HG02973 (cell line): ENCODE results near the gene EEF1A2.

Source experiments
- ATAC-seq: cut with Tn5 transposase; IDR thresholded peaks from one replicate; pipeline ENCODE4 v1.9.1; 2021; ENCODE audit warnings: moderate library complexity; ENCODE audit not compliant: unreplicated experiment

EEF1A2 gene

DNA sequence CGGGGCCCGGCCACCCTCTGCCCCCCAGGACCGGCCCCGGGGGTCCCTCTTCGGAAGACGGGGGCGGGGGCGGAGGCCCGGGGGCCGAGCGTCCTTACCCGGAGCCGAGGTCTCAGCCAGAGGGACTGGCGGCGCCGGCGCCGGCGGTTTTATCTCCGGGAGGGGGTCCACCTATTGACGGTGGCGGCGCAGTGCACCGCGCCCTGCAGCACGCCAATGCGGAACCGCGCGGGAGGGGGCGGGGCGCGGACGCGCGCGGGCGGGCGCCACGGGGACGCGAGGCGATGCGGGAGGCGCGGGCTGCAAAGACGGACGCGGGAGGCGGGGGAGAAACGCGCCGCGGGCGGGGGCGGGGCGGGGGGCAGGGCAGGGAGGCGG lies at the start of gene EEF1A2:
Gene EEF1A2, minus strand, starts transcription at position 124 of the 378 bp plus-strand sequence. CDS start 1,320 bp downstream, outside the sequence.
- no peak for ATAC-seq

DNA sequence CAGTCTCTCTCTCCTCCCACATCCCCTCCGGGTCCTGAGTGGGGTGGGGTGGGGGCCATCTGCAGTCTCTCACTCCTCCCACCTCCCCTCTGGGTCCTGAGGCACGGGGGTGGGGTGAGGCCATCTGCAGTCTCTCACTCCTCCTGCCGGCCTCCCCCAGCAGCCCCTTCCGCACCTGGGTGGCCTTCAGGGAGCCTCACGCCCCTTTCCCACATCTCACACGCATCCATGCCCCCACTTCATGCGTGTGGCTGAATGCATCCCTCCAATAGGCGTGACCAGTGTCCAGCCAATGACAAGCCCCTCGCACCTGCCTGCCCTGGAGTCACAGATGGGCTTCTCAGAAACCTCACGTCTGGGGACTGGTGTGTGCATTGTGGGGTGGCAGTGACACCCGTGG lies 49.7 kb upstream of the EEF1A2 start:
- no peak for ATAC-seq

DNA sequence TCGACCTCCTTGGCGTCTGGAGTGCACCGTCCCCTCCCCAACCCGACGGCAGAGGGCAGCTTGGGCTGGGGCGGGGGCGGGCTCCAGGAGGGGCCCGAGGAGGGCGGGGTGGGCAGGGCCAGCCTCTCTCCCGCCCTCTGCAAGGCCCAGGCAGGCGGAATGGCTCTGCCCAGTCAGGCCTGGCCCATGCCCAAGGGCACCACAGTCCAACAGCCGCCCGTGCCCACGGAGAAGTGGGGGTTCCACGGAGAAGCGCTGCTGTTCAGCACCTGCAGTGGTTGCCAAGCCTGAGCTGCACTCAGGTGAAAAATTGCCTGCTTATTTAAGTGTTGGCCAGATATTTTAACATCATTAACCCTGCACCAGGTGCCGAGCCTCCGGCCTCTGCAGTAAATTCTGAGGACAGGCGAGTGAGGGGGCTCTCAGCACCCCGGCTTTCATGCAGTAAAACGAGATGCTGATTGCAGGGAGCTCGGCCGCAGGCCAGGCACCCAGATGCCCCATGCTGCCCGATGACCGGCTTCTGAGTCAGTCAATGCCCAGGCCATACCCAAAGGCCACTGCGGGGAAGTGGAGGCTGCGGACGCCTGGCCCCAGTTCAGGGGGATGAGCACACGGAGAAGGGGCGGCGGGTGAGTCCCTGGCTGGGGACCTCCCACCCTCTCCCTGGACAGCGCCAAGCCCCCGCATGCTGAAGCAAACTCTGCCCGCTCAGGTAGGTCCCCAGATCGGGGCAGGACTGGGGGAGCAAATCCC lies 49.0 kb upstream of the EEF1A2 start, which contains the start of gene SRMS:
Gene SRMS, minus strand, starts transcription at position 25 of the 756 bp plus-strand sequence. CDS start 286 bp downstream, outside the sequence.
- ATAC-seq = no peak

DNA sequence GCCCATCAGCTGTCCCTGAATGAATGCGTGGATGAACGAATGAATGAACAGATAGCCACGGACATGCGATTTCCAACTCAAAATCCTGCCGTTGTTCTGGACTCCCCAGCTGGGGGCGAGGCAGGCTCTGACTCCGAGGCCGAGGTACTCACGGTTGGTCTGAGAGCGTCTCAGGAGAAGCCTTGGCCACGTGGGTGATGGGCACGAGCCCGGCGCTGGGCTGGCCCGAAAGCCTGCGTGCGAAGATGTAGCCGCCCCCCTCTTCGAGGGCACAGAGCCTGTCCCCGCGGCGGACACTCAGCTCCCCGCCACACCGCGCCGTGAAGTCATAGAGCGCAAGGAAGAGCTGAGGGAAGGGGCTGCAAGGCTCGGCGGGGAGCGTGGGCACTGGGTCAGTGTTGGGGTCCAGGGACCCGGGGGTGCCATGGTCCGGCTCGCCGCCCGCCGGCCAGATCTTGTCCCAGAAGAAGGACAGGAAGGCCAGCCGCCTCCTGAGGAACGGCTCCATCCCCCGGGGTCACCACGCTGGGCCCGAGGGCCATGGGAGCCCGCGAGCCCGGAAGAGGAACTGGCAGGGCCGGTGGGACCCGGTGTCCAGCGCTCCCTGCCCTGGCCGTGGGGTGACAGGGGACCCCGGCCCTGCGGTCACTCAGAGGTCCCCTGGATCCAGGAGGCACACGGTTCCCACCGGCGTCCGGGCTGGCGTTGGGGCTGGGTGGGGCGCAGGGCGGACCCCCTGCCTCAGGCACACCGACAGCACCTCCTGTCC lies 48.3 kb upstream of the EEF1A2 start:
- ATAC-seq = no peak

DNA sequence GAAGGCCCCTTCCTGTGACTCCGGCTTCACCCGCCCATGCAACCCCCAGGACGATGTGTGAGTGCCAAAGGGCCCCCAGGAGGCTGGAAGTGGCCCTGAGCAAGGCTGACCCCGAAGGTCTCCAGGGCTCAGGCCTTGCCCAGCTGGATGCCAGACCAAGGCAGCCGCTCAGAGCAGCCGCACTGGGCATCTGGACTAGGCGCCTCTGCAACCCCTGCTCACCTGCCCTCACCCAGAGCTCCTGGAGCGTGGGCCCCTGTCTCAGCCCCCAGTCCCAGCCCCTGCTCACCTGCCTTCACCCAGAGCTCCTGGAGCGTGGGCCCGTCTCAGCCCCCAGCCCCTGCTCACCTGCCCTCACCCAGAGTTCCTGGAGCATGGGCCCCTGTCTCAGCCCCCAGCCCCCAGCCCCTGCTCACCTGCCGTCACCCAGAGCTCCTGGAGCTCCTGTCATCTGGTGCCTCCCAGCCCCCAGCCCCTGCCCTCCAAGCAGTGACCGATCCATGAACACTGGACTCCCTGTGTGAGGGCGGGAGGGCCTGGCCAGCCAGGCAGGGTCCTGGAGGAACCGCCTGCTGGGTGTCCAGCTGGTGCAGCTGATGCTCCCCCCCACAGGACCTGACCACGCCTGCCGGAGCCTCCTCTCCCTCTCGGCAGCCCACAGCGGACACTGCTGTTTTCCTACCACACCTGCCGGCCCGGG lies 47.5 kb upstream of the EEF1A2 start:
- ATAC-seq = no peak

DNA sequence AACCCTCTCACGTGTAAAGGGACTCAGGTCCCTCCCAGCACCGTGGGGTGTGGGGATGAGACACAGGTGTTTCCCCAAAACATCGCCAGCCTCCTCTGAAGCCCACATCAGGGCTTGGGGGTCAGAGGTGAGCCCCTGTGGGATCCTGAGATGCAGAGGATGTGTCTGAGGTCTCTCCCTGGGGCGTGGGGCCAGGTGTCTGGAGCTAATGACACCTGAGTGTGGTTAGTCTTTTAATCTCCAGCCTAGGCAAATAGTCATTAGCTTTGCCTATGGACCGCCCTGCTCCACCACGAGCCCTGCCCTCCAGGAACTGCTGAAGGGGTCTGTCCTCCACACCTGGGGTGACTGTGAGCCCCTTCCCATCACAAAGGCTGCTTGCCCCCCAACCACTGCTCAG lies 46.9 kb upstream of the EEF1A2 start:
- no peak for ATAC-seq

DNA sequence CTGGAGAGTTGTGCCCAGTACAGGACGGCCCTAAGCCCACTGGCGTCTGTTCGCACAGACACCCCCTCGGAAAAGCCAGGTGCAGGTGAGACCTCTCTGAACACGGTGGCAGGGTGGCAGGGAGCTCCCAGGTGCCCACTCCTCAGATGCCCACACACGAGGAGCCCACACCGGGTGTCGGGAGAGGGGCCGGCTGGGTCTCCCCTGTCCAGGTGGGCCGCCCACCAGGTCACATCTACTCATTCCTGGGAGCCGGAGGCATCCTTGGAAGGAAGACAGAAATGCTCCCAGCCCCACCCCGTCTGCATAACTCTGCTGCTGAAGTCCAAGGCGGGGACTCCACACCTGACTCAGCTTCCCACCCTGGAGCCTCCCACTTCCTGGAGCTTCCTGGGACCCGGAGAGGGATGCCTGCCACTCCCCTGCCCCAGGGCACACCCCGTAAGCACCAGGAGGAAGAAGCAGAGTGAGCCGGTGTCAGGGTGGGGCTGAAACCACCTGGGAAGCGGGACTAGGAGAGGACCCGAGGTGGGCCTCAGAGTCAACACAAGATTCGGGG lies 46.2 kb upstream of the EEF1A2 start:
- ATAC-seq = no peak

DNA sequence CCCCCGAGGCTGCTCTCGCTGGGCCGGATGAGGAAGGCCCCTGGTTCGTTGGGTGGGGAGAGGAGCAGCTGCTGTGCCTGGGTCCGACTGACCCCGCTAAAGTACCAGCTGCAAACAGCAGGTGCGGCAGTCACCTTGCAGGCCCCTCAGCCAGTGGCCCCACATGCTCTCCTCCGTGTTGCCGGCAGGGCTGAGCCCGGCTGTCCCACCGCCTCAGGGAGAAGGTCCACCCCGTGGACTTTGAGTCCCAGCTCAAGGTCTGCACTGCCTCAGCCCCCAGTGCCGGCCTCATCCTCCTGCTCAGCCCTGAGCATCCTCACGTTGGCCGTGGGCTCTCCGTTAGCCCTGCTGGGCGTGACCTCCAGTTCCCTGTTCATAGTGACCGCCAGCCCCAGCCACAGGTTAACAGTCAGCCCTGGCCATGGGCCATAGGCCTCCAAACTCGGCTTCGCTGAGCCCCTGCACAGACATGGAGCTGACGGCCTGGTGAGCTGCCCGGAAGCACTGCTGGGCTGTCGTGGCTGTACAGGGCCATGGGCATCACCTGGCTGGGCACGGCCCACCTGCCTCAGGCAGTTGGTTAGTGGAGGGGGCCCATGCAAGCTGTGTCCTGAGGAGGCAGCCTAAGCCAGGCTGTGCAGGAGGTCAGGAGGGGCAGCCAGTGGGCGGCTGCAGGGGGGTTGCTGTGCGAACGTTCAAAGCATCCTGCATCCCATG lies 45.5 kb upstream of the EEF1A2 start:
- no peak for ATAC-seq

DNA sequence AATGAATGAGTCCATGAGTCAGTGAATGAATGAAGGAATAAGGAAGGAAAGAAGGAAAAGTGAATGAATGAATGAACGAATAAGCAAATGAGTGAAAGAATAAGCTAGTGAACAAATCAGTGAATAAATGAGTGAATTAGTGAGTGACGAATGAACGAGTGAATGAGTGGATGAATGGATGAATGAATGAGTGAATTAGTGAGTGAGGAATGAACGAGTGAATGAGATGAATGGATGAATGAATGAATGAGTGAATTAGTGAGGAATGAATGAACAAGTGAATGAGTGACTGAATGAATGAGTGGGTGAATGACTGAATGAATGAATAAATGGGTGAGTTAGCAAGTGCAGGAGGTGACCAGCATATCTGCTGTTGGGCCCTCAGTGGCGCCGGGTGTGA lies 44.9 kb upstream of the EEF1A2 start:
- no peak for ATAC-seq

DNA sequence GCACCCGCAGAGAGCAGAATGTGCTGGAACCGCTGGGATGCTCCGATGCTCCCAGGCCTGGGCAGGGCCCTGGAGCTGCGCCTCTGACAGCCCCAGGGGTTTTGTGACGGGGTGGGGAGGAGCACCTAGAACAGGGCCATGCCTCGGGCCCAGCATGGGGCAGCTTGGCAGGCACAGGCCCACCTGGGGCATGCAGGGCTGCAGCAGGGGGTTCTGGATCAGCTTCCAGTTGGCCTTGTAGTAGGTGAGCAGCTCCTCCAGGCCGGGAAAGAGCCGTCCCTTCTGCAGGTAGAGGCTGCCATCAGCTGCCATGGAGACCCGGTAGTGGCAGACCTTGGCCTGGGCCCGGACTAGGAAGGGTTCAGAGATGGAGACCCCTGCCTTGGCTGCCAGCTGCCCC lies 44.2 kb upstream of the EEF1A2 start:
- no peak for ATAC-seq

DNA sequence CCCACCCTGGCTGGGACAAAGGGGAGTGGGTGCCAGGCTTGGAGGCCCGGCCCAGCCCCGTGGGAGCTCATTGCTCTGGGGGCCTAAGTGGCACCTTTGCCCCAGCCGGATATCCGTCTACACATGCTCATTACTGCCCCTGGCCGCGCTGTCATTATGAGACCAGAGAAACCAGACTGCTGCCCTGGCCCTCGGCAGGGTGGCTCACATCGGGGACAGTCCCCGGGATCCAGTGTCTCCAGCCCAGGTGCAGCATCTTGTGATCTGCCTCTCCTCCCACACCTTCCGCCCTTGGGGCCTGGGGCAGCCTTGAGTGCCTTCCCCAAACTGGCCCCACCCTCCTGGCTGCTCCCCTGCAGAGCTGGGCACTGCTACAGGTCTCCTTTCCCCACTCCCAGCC lies 43.8 kb upstream of the EEF1A2 start:
- ATAC-seq = no peak

DNA sequence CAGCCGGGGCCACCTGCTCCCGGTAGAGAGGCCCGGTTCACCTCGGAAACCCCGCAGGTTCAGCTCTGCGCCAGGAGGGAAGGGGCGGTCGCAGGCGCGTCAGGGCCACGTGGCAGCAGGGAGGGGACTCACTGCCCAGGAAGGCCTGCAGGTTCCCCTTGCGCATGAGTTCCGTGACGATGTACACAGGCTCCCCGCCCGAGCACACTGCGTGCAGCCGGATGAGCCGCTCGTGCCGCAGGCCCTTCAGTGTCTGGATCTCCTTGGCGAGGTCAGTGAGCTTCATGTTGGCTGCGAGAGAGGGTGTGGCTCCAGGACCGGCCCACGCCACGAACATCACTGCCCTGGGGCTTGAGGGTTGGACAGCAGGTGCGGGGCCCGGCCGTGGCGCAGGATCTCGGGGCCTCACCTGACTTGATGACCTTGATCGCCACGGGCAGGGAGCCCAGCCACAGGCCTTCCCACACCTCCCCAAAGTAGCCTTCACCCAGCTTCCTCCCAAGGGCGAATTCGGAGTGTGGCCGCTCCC lies 43.2 kb upstream of the EEF1A2 start:
- ATAC-seq = no peak

DNA sequence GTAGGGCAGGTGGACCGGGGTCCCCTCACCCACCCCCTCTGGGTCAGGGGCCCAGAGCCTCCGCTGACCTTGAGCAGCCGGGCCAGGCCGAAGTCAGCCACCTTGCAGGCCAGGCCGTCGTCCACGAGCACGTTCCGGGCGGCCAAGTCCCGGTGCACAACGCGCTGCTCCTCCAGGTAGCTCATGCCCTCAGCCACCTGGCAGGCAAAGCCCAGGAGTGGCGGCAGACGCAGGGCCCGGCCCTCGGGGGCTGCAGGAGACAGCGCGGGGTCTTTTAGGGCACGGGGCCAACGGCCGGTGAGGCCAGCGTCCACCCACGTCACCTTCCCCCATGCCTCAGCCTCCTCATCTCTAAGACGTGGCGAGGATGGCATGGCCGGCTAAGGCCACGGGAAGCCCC lies 42.5 kb upstream of the EEF1A2 start:
- ATAC-seq = no peak

DNA sequence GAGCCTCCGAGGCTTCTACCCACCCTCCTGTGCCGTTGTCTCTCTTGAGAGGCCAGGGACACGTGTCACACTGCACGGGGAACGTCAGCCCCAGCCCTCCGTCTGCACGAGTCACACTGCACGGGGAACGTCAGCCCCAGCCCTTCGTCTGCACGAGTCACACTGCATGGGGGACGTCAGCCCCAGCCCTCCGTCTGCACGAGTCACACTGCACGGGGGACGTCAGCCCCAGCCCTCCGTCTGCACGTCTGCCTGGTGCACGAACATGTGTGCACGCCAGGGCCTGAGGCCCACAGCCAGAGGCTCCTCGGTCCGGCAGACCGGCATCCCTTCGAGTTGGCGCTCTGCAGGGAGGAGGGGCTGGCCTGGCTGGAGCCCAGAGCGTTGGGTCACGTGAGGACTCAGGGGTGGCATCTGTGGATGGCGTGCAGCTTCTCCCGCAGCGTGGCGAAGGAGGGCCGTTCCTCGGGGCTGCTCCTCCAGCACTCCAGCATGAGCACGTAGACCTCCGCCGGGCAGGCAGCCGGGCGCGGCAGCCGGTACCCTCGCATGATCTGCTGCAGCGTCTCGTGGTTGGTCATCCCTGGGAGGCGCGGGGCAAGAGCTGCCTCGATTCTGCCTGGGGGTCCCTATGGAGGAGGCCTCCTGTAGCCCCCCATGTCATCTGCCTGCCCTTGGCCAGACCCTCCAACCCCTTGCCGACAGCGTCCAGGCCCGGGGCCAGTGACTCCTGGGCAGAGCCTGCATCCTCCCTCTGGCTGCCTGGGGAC lies 41.7 kb upstream of the EEF1A2 start:
- ATAC-seq = no peak

DNA sequence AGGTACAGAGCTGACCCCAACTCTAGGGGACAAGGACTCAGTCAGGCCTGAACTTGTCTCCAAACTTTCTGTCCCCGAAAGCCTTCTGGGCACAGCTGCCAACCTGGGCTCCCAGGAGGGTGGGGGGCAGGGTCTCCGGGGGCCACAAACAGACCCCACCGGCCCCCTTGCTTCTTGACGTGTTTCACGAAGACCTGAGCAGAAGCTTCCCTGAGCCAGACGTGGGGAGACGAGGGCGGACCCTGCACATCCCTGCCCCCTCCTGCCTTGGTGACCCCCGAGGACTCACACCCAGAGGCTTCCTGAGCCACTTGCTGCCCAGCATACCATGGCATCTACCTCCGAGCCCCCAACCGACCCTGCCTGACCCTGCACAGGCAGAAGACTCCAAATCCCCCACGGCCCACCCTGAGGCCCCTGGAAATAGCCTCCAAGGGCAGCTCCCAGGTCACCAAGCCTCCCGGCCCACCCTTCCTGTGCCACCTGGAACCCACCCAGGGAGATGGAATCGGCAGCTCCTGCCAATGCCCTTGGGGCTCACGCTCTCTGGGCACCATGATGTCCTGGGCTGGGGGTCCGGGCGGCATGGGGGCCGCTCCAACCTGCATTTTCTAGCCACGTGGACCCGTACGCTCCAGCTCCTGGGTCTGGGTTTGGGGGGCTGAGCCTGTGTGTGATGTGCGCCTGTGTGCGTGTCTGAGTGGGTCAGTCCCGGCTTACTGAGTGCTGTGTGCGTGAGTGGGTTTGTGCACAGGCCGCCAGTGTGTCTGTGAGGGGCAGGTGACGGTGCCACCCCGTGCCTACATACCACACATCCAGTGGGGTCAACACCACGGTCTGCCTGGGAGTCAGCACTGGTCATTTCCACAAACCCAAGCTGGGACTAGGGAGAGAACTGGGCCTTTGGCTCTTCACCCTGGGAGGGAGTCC lies 40.8 kb upstream of the EEF1A2 start:
- no peak for ATAC-seq

DNA sequence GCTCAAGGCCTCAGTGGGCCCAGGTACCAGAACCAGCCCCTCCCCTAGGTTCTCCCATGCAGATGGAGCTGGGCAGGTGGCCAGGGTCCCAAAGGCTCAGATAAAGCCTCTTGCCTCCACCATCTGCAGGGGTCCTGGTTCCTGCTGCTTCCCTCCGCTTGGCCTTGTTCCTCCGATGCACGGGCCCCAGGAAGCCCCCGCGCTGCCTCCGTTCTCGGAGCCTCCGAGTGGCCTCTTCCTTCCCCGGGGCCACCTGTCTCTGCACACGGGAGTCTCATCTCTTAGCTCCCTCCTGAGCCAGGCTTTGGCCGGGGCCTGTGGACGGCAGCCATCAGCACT lies 40.2 kb upstream of the EEF1A2 start:
- ATAC-seq = no peak

DNA sequence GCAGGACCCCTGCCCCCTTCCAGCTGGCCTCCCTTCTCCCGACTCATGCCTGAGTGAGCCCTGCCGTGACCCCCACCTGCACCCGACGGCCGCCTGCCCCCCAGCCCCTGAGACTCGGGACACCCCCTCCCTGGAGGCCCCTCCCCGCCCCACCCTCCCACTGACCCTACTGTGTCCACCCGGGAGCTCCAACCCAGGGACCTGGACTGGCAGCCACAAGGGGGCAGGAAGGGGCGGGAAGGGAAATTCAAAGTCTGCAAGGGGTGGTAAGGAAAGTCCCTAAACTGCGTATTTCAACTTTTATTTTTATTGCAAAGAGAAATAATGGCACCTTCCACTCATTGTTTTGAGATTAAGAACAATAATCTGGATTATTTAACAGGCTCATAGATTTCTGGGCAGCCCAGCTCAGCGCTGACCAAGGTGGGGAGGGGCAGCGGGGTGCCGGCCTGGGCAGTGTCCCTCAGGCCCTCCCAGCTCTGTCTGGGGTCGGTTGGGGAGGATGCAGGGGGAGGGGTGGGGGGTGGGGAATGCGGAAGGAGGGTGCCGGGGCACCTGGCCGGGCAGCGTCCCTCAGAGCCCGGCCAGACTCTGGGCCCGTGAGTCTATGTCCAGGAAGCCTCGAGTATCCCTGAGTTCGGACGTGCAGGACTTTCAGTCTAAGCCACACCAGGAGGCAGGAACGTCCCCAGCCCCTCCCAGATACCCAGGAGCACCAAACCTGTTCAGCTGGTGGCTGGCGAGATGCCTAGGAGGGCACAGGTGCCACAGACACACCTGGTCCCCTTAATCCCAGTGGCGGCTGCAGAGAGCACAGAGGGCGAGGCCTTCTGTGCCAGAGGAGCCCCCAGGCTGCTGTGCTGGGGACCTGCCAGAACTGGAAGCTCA lies 39.6 kb upstream of the EEF1A2 start:
- ATAC-seq = no peak
